HG03159 (cell line): Measurements from ENCODE around the gene THAP11.
A peak's percentile ranks its signal among the peaks of the same experiment; 100 is the strongest.

Experiments used
- ATAC-seq: cut with Tn5 transposase; IDR thresholded peaks from one replicate; pipeline ENCODE4 v1.9.1; 2021; ENCODE audit warnings: mild to moderate bottlenecking, moderate library complexity; ENCODE audit not compliant: unreplicated experiment

Gene THAP11

DNA sequence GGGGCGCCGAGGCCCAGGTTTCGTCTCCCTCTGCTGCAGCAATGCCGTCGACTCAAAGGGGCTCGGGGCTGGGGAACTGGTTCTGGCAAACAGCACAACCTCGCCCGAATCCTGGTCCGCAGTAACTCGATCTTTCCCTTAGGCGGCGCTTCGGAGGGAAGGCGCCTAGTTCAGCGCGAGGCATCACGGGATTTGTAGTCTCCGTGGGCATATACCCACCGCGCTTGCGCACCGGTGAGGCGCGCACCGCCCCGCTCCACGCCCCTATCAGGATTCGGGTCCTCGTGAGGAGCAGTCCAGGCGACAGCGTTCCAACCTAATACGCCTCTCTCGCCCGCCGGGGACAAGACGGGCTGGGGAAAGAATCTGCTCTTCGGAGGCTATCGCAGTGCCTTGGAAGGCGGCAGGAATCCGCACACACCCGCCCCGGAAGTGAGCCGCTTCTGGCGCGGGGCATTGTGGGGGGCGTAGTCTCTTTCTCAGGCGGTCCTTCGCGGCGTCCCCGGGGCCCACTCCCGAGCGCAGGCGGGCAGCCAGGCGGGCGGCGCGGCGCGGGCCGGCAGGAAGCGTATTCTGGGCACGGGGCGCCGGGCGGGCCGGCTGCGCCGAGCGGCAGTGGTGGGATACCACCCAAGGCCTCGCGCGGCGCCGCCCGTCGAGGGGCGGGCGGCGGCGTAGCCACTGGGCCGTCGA is at the start of gene THAP11:
THAP11 (plus strand) TSS at position 505 of the 693 bp plus-strand sequence. CDS start 235 bp downstream, outside the sequence.
- peak; percentile 53 for ATAC-seq

DNA sequence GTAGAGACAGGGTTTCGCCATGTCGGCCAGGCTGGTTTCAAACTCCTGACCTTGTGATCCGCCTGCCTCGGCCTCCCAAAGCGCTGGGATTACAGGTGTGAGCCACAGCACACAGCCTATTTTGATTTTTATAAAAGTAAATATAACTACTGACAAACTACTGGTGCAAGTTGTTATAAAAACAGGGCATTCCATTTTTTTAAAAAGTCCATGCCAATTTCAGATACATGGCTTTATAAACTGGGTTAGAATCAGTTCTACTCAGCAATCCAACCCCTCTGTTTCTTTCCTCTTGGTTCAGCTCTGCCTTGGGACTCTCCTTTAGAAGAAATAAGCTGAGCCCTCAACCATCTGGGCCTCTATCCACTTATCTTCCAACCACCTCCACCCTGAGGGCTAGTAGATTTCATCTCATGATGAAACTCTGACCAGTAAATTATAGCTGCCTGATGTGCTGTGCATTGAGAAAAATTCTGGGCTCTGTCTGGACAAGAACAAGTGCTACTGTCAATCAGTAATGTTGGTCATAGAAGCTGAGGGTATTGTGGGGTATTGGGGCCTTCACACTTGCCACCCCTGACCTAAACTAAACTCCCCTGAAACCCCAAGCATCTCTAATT is 45.9 kb upstream of the THAP11 start:
- no peak for ATAC-seq

DNA sequence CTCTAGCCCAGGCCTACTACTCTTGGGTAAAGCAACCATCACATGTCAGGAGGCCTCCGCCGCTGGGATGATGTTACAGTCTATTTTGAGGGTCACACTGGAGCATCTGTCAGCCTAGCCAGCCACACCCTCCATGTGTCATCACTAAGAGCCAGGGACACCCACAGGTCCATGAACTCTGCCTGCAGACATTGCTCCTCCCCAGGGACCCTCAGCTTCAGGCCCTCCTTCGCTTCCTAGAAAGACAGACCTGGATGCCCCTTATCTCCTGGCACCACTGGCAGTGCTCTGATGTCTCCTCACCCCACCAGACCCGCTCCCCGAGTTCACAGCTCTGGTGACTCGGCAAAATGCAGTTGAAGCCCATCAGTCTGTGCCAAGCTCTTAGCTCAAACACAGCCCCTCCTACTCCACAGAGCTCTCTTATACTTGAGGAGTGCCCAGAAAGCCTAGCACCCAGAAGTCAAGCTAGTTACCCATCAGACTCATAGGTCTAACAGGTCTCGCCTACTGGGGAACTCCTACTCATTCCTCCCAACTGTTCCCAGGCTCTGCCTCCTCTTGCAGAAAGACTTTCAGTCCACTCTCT is 41.7 kb upstream of the THAP11 start:
- no peak for ATAC-seq

DNA sequence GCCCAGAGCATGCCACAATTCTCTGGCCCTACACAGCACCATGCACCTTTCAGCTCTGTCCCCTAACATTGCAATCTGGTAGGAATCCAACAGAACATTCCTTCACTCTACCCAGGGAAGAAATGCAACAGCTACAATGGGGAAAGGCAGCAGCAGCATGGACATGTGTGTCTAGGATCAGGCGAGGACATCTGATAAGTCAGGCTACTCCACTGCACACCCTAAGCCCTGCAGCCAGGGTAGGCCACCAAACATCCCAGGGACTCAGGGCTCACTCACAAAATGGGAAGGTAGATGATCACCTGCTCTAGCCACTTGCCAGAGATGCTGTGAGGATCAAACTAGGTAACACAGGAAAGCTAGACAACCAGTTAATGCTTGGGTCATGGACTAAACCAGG is 40.9 kb upstream of the THAP11 start:
- ATAC-seq: no peak

DNA sequence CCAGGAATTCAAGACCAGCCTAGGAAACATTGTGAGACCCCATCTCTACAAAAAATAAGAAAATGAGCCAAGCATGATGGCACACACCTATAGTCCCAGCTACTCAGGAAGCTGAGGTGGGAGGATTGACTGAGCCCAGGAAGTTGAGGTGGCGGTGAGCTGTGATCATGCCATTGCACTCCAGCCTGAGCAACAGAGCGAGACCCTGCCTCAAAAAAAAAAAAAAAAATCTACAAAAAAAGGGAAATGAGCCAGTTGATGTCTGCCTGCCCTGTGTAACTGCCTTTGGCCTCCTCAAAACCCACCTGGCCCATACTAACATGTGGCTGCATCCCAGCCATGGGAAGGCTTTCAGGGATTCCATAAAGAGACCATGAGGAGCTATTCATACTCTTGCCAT is 40.2 kb upstream of the THAP11 start:
- ATAC-seq: no peak

DNA sequence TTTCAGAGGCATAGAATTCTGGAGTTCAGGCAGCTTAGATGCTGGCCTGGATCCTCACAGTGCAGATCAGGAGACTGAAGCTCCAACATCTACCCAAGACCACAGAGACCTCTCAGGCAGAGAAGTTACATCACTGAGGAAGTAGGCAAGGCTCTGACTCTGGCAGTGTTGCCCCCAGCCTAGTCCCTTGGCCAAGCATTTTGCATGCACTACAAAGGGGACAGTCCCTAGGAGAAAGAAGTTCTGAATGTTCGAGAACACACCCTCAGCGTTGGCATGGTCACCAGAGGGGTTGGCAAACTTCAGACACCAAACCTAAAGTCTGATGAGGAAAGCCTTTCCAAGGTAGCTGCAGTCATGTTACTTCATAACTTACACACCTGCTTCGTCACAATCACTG is 38.2 kb upstream of the THAP11 start:
- no peak for ATAC-seq

DNA sequence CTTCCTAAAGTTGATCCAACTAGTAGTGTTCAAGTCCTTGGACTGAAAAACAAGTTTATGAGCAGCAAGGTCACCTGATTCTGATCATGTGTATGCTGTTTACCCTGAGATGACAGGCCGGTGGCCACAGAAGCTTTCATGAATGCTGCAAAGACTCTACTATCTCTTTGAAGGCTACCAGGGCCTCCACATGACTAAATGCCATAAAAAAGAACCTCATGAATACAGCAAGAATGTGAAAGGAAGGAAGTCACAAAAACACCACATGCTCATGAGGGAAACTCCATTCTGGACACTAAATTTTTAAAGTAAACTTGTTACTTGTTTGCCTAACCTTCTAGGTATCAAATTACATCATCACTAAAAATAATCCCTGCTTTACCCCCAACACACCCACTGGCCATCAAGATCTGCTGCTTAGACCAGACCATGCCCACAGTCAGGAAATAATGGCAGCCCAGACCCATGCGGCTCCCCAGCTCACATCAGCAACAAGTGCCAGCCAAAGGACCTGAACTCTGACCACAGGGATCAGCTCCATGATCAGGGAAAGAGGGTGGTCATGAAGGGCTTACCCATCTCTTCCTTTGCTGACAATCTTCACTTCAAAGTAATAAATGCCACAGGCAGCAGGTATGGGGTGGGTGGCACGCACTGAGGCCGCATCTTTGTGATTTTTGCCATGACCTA is 37.1 kb upstream of the THAP11 start:
- ATAC-seq: no peak

DNA sequence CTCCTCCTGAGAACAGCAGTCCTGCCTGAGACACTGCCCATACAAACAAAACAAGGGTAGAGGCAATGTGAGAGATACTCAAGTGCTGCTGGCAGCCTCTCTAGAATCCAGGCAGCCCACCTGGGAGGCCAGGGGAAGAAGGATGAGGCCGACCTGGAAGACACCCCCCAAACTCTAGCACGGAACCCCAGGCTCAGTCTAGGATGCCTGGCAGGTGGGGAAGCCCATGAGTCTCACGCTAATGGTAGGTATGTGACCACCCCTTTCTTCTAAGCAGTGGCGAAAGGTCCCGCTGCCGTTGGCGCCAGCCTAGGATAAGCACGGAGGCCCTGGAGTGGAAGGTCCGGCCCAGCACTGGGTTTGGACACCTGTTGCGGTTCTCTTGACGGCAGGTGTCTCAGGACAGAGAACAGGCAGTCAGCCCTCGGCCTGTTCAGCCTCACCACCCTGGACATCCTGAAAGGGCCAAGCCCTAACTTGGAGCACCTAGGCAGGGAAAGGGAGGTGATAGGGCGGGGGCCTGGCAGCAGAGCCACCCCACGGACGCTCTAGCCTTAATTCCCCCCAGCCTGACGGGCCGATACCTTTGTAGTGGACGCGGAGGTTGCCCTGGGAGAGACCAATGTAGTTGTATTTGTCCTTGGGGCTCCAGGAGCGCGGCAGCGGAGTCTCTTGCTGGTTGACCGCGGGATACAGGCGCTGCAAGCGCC is 36.2 kb upstream of the THAP11 start:
- ATAC-seq: no peak

DNA sequence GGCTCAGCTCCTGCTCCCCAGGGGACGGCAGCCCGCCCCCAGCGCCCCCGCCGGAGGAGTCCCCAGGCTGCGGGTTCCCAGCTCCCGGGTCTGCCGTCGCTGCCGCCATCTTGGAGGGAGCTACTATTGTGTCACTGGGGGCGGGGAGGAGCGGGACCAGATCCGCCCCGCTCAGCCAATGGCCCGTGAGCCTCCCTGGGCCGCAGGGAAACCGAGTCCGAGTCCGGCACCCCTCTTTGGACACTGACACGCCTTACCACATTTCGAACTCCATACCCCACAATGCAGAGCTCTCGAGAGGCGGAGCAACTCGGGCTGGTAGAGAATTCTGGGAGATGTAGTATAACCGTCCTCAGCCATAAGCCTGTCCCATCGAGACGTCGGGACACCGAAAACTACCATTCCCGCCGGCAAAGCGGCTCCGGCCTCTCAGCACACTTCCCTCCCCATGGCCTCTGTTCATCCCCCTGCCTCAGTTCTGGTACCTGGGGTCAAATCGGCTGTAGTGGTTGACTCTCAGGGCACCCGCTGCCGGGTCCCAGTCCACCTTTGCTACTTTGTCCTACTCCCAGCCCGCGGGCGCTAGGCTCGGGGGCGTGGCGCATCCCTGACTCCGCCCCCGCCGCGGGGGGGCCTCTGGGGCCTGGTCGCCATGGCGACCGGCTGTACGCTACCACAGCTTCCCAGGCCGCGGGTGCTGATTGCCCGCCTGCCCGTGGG is 35.5 kb upstream of the THAP11 start, which contains the start of the genes RANBP10 and TSNAXIP1:
RANBP10 (minus strand) TSS at position 133 of the 720 bp plus-strand sequence; CDS start at position 109, 24 bp downstream.
TSNAXIP1 (plus strand) TSS at position 462 of the 720 bp plus-strand sequence. CDS start 261 bp downstream, outside the sequence.
- ATAC-seq: peak; percentile 93

DNA sequence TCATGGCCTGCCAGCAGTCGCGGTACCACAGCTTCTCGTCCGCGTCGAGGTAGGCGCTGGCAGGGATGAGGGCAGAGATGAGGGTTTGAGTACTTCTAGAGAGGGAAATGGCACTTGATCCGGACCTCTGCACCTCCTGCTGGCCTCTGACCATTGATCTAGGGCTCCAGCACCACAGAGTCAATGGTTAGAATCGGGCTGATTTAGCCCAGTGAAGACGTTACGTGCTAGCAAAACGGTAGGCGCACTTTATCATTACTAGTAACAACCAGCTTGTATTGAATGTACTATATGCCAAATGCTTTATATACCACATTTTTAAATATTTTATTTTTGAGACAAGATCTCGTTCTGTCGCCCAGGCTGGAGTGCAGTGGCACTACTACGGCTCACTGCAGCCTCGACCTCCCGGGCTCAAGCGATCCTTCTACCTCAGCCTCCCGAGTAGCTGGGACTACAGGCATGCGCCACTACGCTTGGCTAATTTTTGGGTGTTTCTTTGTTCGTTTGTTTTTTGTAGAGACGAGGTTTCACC is 34.9 kb upstream of the THAP11 start:
- no peak for ATAC-seq

DNA sequence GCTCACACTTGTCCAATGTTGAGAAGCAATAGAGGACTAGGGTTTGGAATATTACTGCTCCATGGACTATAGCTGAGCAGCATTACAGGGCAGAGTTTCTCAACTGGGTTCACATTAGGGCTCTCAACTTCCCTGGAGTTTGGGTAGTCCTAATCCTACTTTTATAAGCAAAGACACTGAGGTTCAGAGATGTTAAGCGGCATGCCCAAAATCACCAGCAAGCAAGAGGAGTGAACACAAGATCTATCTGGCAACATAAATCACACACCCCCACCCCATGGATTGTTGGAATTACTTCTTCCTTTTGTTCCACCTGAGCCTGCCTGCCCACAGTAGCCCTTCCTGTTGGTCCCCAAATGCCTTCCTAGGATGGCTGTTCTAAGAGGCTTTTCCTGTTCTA is 30.2 kb upstream of the THAP11 start:
- ATAC-seq: no peak

DNA sequence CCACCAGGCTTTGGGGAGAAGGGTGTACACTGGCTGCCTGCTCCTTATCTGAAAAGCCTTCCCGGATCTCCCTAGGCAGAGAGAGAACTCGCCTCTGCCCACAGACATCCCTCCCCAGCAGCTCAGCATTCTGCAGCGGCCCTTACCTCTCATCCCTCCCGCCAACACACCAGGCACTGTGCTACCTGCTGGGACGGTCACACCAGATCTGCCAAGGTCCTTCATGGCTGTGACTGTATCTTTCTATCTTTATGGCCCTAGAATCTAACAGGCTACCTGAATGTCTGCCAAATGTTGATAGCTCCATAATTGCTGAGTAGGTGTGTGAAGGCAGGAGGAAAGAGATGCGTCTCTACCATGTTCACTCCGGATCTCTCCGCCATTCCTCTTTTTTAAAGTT is 27.6 kb upstream of the THAP11 start:
- ATAC-seq: no peak

DNA sequence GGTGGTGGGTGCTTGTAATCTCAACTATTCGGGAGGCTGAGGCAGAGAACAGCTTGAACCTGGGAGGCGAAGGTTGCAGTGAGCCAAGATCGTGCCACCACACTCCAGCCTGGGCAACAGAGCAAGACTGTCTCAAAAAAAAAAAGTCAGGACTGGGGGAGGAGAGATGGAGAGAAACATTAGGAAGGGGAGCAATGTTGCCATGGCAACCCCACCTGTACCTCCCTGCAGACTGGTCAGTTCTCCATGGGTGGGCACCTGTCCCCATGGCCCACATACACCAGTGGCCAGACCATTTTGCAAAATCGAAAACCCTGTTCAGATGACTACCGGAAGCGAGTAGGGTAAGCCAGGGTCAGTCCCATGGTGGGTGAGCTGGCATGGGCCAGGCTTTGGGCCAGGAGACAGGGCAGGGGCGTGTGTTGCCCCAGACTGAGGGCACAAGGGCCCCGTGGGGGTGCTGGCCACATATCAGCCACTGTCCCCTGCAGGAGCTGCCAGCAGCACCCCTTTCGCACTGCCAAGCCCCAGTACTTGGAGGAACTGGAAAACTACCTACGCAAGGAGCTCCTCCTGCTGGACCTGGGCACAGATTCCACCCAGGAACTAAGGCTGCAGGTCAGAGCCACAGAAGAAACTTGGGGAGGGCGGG is 21.4 kb upstream of the THAP11 start:
- ATAC-seq: no peak

DNA sequence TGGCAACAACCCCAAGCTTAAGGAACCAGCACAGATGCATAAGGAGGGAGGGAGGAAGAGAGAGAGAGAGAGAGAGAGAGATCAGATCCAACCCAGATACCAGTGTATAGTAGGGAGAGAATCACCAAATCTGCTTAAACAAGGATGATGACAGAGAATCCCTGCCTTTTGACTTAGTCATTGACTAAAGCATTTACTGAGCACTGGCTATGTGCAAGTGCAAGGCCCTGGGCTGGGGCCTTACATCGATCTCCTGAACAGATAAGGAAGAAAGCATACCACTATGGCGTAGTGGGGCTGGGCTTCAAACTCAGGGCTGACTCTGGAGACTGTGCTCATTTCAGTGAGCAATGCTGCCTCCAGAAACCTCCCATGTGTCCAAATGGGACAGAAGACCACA is 19.6 kb upstream of the THAP11 start:
- ATAC-seq: no peak

DNA sequence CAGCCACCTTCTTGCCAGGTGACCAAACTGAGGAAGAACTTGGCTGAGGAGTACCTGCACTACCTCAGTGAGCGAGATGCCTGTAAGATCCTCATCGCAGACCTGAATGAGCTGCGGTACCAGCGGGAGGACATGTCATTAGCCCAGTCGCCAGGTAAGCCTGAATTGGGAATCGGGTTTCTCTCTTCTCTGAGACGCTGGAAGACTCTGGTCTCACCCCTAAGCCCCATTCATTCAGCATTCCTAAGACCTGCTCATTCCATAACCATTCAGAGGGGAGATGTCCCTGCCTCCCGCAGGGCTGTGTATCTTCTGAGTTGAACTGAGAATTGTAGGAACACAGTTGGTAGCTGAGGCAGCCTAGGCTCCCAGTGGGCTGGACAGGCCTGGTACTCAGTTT is 17.0 kb upstream of the THAP11 start:
- no peak for ATAC-seq

DNA sequence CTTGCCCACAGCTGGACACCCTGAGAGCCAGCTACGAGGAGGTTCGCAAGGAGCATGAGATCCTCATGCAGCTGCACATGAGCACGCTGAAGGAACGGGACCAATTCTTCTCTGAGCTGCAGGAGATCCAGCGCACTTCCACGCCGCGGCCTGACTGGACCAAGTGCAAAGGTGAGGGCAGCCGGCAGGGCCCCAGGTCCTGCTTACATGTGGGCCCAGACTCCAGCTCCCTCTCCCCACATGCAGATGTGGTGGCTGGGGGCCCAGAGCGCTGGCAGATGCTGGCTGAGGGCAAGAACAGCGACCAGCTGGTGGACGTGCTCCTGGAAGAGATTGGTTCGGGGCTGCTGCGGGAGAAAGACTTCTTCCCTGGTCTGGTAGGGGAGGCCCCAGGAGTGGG is 16.2 kb upstream of the THAP11 start:
- ATAC-seq: no peak

DNA sequence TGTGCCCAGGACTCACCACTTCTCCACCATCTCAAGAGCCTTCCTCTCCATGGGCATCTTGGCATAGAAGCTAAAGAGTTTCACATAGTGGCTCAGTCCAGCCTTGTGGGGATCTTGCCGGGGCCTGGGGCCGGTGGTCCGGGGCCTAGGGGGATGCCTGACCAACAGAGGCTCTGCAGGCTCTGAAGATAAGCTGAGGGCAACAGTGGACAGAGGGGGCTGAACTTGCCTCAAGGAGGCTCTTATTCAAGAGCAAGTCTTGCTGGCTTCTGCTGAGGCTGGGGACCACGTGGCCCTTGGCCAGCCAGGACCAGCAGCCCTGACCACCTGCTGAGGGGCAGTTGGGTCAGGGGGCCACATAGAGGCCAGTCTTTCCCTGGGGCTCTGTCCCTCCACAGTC is 13.5 kb upstream of the THAP11 start:
- ATAC-seq: no peak

DNA sequence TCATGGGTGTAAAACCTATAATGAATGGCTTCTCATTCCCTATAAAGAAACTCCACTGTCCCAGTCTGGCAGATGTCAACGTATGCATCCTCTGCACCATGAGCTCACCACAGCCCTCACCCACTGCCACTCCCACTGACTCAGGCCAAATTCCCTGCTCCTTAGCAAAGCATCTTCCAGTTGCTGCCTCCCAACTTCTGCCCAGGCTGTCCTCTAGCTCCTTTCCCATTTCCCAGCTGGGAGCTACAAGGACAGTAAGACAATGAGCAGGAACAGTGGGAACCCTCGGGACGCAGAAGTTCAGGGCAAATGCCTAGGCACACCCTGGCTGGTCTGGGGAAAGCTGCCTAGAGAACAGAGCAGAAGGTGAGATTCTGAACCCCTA is 9.1 kb upstream of the THAP11 start:
- no peak for ATAC-seq

DNA sequence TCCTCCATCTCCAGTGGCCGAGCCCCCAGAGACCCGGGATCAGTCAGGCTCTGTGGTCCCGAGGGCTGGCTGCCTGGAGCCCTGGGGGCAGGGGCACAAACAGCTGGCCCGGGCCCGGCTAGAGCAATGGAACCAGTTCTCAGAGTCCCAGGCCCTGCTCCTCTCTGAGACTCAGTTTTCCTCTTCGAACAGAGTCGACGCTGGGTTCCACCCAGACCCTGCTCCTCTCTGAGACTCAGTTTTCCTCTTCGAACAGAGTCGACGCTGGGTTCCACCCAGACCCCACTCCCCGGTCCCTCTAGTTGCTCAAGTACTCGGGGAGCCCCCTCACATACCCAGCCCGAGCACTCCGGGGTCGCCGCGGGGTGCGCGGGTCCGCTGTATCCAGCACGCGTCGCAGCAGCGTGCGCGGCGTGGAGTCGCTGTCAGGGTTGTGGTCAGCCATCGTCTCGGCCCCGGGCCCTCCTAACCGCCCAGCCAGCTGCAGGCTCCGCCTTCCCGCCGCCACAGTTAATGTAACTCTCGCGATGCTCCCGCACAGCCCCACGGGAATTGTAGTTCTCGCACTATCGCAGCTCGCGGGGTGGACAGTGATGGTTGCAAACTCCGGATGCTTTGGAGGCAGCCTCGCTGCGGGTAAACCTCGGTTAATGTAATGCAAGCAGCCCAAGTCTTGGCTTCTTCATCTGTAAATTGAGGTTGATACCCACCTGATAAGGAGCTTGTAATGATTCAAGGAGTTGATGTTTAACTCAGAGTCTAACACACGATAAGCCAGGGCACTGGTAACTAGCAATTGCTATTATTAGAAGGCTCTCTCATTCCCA is 8.5 kb upstream of the THAP11 start:
- ATAC-seq: peak; percentile 96
